PC-3 (cell line): ENCODE results near the gene ANGPTL4.

Experiments used
- CTCF ChIP-seq: fragments of 300-600 bp; sonication (generic); conservative IDR thresholded peaks from 2 replicates; pipeline ENCODE4 v1.5.1; 2017; ENCODE audit warnings: antibody characterized with exemption, low read depth, mild to moderate bottlenecking, low read length
- EZH2 ChIP-seq: fragments of 300-600 bp; sonication (generic); IDR thresholded peaks from one replicate; pipeline ENCODE4 v1.6.1; 2017; ENCODE audit warnings: antibody characterized with exemption, mild to moderate bottlenecking, low read length; ENCODE audit not compliant: unreplicated experiment

GRCh38 chr19:8416796-8417195, 52.8 kb downstream of the ANGPTL4 start:
- TF ChIP-seq CTCF: no peak
- no peak for TF ChIP-seq EZH2
